Caki2 (cell line): ENCODE data around the gene PRDX6. TPM values are rescaled to one million over a fixed set of nuclear protein-coding genes. Genes with fewer than 3 reads are reported as not detected.
"Not testable (repeated sequence)": the region's sequence is repeated elsewhere in the genome, so short reads cannot be mapped to it uniquely, and the experiment has no call there.

ENCODE experiments used
- DNase-seq: peaks from one replicate; pipeline ENCODE4 v3.0.0-alpha.2; 2015; ENCODE audit warnings: low read depth
- in situ Hi-C: cut with HindIII; loops from 2 replicates; pipeline ENCODE4 v1.10.0; 2016; ENCODE audit warnings: low sequenced_read_pairs, low pct_unique_long_range_greater_than_20kb, mixed read lengths
- total RNA-seq: library from RNA; depleted of rRNA; stranded (reverse); fragments of >200 nt; shearing (Covaris generic); gene quantifications from 2 replicates; pipeline ENCODE4 v1.2.3, GENCODE V29; 2014; ENCODE audit warnings: low replicate concordance

Gene PRDX6
- total RNA-seq, 1 experiment from 2014 or later: 251 TPM

GRCh38 chr1:173488001-173488400, 10.9 kb downstream of the PRDX6 start:
- in situ Hi-C loops: no loop called here
- DNase-seq: no peak

- in situ Hi-C loops: no loop called here
- no peak for DNase-seq
Measured at GRCh38 chr1:173489149-173489600, 12.0 kb downstream of the PRDX6 start.

- DNase-seq: no peak
- in situ Hi-C loops: no loop called here
Measured at GRCh38 chr1:173489929-173490328, 12.8 kb downstream of the PRDX6 start.

GRCh38 chr1:173491508-173491907, 14.4 kb downstream of the PRDX6 start:
- in situ Hi-C loops: no loop called here

GRCh38 chr1:173493125-173493524, 16.0 kb downstream of the PRDX6 start:
- in situ Hi-C loops, DNase-seq: not testable (repeated sequence)

More at GRCh38 chr1:173491508-173491907, 14.4 kb downstream of the PRDX6 start:
- no peak for DNase-seq

DNA sequence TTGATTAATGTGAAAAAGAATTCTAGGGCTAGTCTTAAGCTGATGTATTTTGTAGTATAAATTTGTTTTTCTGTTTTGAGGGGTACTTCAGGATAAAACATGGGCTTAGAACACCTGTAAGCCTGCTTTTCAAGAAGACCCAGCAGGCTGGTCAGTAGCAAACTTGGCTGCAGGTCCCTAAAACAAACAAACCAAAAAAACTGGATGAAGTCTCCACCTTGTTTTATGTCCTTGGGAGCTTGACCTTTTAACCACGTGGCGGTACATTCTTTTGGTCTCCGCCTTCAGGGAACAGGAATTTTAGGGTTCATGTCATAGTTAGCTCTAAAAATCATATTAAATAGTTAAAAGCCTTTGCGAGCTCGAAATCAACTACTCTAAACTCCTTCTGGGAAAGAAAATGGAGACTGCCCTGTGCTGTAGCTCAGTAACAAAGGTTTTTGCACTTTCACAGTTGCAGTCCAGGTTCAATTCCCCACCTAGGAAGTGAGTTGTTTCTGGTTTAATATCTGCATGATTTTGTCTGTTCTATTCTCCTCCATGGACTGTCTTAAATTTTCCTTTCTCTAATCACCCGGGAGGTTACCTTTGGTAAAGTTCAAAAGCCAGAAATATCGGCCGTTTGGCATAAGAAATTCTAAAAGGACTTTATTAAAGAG, 18.6 kb downstream of the PRDX6 start:
- in situ Hi-C loops: no loop called here

GRCh38 chr1:173496757-173497320, 19.7 kb downstream of the PRDX6 start:
- no peak for DNase-seq
- in situ Hi-C loops: no loop called here

More for the DNA sequence above, 18.6 kb downstream of the PRDX6 start:
- no peak for DNase-seq

GRCh38 chr1:173499729-173500128, 22.6 kb downstream of the PRDX6 start:
- no peak for DNase-seq
- in situ Hi-C loops: no loop called here

DNA sequence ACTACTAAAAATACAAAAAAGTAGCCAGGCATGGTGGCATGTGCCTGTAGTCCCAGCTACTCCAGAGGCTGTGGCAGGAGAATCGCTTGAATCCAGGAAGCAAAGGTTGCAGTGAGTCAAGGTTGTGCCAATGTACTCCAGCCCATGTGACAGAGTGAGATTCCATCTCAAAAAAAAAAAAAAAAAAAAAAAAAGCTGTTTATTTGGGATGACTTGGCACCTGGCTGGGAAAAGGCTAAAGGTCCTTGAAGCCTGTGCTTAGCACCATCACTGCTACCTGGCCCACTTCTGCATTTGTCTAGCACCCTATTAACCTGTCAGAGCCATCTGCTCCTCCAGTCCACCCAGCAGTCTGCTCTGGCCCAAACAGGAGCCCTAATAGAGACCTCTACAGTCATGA, 25.0 kb downstream of the PRDX6 start:
- in situ Hi-C loops: no loop called here
- peak; percentile 57 for DNase-seq

- DNase-seq: no peak
- in situ Hi-C loops: no loop called here
Measured at GRCh38 chr1:173503391-173503790, 26.3 kb downstream of the PRDX6 start.

GRCh38 chr1:173504268-173504667, 27.1 kb downstream of the PRDX6 start:
- no peak for DNase-seq
- in situ Hi-C loops: no loop called here

GRCh38 chr1:173505391-173505790, 28.3 kb downstream of the PRDX6 start:
- in situ Hi-C loops: no loop called here
- DNase-seq: no peak

DNA sequence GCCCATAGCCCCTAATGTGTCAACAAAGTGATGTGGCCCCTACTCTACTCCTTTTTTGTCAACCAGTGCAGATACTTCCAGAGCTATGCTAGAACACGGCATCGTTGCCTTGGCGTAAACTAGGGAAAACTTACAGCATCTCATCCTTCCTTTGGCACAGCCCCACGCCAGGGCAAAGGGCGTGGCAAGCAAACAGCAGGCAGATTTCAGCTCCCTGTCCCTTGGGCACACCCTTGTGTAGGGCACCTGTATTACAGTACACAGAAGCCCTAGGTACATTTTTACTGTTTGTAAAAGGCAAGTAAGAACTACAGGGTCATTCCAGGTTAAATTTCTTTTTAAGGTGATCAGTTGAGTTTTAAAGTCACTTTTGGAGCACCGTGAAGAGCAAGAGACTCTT, 29.3 kb downstream of the PRDX6 start:
- DNase-seq: peak; percentile 45
- in situ Hi-C loops: no loop called here

- in situ Hi-C loops: no loop called here
- DNase-seq: peak; percentile 96
Measured at GRCh38 chr1:173507205-173507846, 30.2 kb downstream of the PRDX6 start.

DNA sequence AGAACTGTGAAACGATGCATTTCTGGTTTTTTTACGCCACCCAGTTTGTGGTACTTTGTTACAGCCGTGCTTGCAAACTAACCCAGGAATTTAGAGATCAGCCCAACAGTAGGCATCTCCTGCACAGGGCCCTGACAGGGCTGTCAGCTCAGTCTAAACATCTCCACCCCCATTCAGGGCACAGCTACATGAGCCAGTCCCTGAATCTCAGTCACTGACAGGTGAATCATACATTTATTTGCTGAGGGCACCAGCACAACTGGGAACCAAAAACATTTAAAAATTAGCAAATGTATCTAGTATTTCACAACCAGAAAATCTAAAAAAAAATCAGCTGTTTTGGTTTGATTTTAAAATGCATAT, 30.7 kb downstream of the PRDX6 start:
- no peak for DNase-seq
- in situ Hi-C loops: no loop called here

DNA sequence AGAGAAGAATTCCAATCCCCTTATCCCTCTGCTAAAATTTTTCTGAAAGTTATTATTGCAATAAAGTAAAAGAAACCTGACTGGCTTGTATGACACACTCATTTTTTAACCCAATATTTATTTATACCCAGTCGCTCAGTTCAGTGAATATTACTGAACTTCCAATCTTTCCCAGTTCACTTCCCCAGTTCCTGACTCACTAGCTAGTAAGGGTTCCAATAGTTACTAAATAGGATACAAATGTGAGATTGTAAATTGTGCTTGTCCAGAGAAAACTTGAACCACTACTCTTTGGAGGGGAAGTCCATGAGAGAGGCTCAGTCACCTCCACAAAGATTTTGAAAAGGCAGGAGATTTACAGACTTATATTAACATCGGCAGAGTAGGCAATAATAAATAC, 31.4 kb downstream of the PRDX6 start:
- in situ Hi-C loops: no loop called here
- DNase-seq: no peak

DNA sequence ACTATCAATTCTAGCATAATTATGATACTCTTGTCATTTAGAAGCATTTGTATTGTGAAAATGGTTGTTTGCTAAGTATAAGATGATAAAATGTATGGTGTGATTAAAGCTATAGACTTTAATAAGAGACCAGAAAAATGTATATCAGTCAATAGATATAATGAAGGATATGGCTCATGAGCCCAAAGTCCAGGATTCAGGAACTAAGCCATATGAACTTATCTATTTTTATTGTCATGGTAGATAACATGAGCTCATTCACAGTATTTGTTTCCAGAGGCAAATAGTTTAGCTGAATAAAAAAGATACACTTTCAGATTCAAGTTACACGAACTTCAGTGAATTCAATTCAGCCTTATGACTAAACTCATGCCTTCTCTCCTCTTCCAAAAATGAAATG, 32.7 kb downstream of the PRDX6 start:
- DNase-seq: no peak
- in situ Hi-C loops: no loop called here

DNA sequence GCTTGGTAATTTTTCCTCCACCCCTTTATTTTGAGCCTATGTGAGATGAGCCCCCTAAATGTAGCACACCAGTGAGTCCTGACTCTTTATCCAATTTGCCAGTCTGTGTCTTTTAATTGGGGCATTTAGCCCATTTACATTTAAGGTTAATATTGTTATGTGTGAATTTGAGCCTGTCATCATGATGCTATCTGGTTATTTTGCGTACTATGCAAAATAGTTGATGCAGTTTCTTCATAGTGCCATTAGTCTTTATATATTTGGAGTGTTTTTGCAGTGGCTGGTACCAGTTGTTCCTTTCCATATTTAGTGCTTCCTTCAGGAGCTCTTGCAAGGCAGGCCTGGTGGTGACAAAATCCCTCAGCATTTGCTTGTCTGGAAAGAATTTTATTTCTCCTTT, 37.4 kb downstream of the PRDX6 start:
- in situ Hi-C loops, DNase-seq: not testable (repeated sequence)

GRCh38 chr1:173520799-173521198, 43.7 kb downstream of the PRDX6 start:
- in situ Hi-C loops: no loop called here
- DNase-seq: no peak

GRCh38 chr1:173523329-173523728, 46.2 kb downstream of the PRDX6 start:
- no peak for DNase-seq
- in situ Hi-C loops: no loop called here
